ENCODE data around the gene EFHD2.
"Not testable (repeated sequence)": the region's sequence is repeated elsewhere in the genome, so short reads cannot be mapped to it uniquely, and the experiment has no call there.

EFHD2 gene, protein sequence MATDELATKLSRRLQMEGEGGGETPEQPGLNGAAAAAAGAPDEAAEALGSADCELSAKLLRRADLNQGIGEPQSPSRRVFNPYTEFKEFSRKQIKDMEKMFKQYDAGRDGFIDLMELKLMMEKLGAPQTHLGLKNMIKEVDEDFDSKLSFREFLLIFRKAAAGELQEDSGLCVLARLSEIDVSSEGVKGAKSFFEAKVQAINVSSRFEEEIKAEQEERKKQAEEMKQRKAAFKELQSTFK

DNA sequence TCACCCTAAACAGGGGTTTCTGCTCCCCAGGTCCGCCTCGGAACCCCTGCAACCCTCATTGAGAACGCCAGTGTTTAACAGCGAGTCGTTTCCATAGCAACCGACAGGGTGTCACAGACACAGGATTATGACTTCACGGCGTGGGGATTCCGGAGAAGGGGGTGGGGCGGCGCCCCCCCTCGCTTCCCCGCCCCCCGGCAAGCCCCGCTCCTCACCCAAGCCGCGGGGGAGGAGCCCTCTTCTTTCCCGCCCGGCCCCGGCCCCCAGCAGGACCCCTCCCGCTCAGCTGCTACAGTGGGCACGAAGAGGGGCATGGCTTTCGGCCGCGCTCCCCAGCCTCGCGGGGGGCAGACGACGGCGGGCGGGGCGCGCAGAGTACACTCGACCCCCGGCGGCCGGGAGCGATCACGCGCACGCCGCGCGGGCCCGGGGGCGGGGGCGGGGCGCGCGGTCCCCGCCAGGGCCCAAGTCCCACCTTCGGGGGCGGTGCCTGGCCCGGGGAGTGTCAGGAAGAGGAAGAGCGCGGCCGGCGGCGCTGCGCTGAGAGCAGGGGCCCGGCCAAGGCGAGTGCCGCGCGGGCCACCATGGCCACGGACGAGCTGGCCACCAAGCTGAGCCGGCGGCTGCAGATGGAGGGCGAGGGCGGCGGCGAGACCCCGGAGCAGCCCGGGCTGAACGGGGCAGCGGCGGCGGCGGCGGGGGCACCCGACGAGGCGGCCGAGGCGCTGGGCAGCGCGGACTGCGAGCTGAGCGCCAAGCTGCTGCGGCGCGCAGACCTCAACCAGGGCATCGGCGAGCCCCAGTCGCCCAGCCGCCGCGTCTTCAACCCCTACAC is at the start of gene EFHD2:
Gene EFHD2 (plus strand): TSS at position 501 of the 835 bp plus-strand sequence. CDS start 84 bp downstream, at position 585.
- DNase-seq (ENCODE audit: low read depth): peak; percentile 72

DNA sequence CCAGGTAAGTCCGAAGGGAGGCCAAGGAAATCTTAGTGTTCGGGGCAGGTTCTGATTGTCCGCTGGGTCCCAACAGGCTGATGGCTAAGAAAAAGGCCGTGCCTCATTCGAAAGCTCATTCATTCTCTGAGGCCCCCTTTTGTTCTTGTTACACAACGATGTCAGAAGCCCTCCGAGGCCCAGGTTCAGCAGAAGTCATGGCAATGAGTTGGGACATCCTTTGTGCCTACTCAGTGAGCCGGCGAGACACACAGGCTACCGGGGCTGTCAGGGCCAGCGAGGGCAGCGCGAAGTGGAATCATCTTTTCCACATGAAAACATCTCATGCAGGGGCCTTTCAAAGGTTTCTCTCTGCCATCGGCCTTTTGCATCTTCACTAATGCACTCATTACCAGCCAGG is 49.0 kb upstream of the EFHD2 start:
- no peak for DNase-seq (ENCODE audit: low read depth)

DNA sequence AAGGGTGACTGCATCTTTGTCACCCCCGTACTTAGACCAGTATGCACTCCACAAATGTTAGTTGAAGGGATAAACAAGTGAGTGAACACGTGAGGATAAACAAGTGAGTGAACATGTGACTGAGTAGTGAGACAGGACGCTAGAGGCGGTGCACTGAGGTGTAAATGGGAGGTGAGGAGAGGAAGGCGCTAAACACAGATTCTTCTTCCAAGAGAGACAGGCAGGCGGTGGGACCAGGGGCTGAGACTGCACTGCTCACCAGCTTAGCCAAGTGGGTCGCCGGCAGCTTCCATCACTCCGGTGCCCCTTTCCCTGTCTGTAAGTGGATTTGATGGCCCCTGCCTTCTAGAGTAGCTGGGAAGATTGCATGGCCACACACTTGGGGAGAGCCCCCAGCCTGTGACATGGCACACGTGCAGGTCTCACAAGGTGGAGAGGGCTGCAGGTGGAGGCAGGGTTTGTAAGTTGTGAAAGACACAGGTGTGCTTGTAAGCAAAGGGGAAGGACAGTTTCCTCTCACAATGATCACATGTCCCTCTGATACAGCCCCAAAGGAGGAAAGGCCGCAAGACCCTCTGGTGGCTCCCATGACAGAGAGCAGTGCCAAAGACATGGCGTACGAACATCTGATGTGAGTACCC is 47.5 kb upstream of the EFHD2 start:
- no peak for DNase-seq (ENCODE audit: low read depth)

DNA sequence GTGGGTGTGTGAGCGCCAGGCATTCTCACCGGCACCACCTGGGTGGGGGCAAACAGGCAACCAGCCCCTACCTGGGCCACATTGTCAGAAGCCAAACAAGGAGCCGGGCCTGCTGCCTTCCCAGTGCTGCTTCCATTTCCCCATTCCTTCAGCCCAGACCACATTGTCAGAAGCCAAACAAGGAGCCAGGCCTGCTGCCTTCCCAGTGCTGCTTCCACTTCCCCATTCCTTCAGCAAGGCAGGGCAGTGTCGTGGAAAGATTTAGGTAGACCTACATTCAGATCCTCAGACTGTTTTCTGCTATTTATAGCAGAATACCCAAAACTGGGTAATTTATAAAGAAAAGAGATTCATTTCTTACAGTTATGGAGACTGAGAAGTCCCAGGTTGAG is 47.0 kb upstream of the EFHD2 start:
- no peak for DNase-seq (ENCODE audit: low read depth)

DNA sequence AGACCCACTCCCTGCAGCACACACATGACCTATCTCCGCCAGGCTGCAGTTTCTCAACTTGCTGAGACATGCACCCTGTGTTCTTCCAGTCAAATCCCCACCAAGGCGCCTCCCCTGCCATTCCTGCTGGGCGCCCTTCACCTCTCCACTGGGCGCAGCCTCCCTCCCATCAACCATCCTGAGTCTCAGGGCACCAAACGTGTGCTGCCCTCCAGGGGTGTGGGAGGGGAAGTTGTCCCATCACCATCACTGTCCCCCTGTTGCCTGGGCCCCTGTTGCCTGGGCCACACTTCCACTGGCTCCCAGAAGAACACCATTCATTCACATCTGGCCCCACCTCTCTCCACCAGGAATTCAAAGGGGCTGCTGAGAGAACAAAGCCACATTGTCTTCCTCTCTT is 44.9 kb upstream of the EFHD2 start:
- no peak for DNase-seq (ENCODE audit: low read depth)

DNA sequence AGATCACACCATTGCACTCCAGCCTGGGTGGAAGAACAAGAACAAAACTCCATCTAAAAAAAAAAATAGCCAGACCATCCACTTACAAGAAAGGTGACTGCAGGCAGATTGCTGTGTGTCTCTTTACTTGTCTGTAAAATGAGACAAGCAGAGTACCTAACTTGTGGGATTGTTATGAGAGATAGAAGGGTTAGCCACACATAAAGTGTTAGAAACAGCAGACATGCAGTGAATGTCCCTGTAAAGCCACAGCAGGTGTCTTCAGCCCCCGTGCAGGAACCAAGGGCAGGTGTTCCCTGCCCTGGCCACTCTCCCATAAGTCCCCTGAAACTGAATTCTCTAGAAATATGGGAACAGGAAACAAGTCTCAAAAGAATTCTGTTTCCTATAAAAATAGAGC is 40.8 kb upstream of the EFHD2 start:
- DNase-seq (ENCODE audit: low read depth): no peak

DNA sequence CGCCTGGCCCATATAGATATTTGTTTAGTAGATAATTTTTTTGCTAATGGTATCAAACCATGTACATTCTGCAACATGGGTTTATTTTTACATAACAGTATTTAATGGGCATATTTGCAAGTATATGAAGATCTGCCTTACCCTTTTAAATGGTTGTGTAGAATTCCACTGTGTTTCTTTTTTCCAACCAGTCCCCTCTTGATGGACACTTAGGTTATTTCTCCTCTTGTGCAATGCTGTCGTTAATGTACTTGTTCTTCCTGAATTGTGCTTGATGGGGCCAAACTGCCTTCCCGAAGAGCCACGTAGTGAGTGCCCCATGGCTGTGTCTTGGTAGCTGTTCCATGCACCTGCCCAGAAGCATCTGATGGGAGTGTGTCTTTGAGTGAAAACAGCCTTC is 39.4 kb upstream of the EFHD2 start:
- no peak for DNase-seq (ENCODE audit: low read depth)

DNA sequence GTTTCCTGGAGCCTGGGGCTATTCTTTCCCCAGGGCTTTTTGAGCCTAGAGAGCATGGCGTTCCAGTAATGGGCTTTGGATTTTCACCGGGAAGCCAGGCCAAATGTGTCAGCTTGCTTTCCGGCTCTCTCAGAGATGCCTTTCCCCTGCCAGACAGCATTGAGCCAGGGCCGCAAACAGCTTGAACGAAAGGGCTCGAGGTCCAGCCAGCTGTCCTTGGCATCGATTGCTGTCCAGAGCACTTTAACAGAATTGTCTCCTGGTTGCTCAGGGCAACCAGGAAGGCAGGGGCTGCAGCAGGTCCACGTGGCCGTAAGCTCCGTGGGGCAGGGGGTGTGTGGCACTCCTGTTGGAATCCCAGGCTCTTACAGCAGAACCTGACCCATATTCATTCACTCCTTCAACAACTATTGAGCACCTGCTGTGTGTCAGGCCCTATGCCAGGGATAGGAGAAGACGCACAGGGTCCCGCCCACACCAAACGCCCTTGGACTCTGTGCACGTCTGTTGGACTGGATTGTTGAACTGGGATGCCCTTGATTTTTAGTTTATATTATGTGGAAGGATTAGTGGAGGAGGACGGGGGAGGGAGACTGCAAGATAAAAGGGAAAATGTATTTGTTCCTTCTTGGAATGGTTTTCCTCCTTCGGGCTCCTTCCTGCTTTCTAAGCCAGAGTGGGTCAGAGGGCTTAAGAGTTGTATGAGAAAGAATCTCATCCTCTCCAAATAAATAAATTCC is 38.7 kb upstream of the EFHD2 start:
- DNase-seq (ENCODE audit: low read depth): no peak

DNA sequence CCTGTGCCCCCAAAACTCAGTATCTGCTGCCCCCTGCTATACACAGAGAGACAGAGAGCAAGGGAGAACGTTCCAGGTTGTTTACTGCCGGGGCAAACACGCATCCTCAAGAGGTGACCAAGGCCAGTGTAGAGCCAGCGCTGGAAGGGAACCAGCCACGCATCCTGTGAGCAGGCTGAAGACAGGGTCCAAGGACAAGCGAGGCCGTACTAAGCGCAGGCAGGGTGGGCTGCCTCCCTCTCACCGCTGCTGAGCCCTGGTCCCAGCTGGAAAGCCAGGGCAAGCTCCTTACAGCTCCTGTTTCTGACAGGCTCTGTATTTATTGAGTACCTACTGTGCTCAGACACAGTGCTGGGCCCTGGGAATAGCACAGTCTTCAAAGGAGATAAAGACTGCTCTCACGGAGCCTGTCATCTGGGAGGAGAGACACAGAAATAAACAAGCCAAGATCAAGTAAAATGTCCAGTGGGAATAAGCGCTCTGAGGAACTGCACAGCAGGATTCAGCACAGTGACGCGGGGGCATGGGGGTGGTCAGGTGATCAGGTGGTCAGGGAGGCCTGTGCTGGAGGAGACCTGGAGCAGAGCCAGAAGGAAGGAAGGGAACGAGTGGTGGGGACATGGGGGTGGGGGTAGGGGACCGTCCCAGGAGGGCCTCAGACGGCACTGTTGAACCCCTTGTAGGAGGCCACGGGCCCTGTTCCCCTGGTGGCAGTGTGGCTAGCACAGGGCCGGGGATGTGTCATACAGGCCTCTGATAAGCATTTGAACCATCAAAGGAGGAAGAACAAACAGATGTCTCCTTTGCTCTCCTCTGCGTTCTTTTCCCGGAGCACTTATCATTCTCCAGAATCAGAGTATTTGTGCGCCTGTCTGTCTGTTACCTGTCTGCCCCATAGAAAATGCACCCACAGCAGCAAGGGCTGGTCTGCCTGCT is 37.8 kb upstream of the EFHD2 start:
- no peak for DNase-seq (ENCODE audit: low read depth)

DNA sequence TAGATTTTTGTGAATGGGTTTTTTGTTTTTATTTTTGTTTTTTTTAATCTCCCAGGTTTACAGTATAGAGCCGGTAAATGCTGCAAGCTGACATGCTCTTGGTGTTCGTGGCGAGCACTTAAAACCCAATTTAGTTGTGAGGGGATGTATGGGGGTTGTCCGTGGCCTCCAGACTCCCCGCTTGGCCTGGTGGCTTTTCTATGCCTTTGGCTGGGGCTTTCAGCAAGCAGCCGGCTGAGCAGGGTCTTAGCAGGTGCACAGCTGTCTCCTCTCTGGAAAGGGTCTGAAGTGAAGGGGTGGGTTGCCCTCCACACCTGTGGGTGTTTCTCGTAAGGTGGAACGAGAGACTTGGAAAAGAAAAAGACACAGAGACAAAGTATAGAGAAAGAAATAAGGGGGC is 31.0 kb upstream of the EFHD2 start:
- DNase-seq (ENCODE audit: low read depth): no peak

DNA sequence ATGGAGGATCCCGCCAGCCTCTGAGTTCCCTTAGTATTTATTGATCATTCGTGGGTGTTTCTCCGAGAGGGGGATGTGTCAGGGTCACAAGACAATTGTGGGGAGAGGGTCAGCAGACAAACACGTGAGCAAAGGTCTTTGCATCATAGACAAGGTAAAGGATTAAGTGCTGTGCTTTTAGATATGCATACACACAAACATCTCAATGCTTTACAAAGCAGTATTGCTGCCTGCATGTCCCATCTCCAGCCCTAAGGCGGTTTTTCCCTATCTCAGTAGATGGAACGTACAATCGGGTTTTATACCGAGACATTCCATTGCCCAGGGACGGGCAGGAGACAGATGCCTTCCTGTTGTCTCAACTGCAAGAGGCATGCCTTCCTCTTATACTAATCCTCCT is 30.5 kb upstream of the EFHD2 start:
- not testable (repeated sequence) for DNase-seq (ENCODE audit: low read depth)

DNA sequence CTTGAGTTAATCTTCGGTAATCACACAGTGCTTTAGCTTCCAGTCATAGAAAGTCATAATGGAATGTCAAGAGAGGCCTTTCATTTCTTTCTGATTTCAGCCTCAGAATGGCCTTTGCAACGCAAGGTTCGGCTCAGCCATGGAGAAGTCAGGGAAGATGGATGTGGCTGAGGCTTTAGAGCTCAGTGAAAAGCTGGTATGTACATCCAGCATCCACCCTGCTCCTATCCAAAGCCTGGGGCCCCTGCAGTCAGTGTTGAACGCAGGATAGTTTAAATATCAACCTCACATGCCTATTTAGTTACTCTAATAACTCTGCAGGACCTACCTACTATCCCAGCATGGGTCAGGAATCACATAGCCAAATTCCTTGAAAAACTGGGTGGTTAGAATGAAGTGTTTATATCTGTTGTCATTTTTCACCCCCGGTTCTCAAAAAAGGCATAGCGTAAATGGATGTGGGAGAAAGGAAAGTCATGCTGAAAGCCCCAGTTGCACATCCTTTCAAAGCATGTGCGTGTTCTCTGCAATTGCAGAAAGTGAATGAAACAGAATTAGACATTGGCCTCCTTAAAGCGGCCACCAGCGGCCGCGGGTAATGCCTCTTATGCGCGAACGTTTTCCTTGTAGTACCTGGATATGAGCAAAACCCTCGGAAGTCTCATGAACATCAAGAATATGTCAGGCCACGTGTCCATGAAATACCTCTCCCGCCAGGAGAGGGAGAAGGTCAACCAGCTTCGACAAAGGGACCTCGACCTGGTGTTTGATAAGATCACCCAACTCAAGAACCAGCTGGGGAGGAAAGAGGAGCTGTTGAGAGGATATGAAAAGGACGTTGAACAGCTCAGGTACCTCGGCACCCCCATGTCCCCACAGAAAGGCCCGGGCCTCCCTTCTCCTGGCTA is 28.8 kb upstream of the EFHD2 start:
- no peak for DNase-seq (ENCODE audit: low read depth)

DNA sequence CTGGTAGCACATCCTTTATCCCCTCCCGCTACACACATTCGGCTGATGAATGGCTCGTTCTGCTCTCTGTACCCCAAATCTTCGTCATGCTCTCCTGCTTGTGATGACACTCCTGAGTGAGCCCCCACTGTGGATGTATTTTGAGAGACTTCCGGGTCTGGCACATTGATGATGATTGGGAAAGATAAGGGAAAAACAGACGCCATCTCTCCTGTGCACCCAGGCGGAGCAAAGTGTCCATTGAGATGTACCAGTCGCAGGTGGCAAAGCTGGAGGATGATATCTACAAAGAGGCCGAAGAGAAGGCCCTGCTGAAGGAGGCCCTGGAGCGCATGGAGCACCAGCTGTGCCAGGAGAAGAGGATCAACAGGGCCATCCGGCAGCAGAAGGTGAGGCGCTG is 27.9 kb upstream of the EFHD2 start:
- DNase-seq (ENCODE audit: low read depth): no peak

DNA sequence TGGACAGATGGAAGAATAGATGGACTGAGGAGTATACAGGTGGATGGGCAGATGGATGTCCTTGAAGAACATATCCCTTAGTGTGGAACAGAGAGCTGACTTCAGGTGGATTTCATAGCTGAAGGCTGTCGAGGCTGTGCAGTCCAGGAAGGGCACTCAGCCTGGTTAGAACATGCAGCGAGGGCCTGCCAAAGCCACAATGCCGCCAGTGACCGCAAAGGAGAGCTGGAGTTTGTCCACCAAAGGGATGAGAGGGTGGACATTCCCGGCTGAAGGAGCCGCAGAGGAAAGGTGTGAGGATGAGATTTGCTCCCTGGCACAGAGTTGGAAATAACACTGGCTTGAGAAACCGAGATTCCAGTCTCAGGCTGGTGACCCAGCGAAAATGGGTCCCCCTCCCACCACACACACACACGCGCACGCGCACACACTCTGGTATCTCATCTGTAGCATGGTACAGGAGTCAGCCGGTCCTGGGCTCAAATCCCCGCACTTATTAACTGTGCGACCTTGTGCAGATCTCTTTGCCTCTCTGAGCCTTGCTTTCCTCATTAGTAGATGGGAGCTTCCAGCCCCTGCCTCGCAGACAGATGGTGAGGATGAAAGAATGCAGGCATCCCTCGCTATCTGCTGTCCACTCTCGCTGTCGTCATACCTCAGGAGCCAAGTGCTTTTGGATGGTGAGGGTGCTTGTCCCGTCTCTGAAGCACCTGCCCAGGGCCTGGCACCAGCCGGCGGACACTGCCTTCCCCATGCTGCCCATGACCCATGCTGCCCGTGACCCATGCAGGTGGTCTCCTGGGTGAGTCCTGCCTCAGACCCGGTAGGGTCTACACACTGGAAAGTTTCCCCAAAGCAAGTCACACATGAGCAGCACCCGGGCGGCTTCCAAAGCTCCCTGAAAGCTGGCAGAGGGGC is 26.8 kb upstream of the EFHD2 start:
- DNase-seq (ENCODE audit: low read depth): no peak

DNA sequence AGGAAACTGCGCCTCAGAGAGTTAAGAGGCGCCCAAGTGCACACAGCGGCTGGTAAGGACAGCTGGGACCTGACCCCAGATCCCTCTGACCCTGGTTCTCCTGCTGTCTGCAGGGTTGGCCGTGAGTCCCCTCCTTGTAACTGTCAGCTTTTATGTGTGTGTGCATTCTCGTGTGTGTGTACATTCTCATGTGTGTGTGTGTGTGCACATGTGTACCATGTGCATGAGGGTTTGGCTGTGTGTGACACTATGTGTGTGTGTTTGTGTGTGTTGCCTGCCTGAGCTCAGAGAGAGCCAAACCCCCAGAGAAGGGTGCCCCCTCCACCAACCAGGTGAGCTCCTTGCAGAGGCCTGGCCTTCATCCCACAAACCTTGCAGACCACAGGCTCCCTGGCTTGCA is 25.9 kb upstream of the EFHD2 start:
- DNase-seq (ENCODE audit: low read depth): no peak

DNA sequence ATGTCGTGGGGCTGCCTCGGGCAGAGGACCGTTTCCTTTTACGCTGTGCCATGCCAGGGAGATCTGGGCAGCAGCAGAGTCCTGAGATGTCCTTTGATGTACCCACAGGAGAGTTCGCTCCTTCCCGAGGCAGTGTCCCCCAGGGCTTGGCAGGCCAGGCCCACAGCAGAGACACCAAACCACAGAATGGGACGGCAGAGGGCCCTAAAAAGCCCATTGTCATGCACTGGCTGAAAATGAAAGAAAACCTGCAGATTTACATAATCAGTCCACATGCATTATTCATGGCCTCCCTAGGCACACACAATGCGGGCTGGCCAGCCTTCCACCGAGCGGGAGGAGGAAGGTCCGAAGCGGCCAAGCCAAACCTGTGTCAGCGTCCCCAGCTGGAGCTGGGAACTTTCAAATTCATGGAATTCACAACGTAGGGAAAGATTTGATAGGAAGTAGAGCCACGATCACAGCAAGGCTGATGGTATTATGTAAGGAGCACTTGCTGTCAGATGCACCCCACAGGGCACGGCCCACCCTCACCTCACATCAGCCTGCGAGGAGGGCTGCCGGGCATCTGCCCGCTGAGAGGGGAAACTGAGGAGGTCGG is 25.3 kb upstream of the EFHD2 start:
- DNase-seq (ENCODE audit: low read depth): no peak

DNA sequence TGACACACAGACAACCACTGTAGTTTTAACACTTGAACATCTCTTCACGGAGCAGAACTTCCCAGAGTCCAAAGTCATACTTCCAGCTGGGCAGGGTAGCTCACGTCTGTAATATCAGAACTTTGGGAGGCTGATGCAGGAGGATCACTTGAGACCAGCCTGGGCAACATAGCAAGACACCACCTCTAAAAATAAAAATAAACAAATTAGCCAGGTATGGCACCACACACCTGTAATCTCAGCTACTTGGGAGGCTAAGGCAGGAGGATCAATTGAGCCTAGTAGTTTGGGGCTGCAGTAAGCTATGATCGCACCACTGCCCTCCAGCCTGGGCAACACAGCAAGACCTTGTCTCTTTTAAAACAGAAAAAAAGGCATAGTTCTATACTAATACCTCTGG is 24.3 kb upstream of the EFHD2 start:
- DNase-seq (ENCODE audit: low read depth): no peak

DNA sequence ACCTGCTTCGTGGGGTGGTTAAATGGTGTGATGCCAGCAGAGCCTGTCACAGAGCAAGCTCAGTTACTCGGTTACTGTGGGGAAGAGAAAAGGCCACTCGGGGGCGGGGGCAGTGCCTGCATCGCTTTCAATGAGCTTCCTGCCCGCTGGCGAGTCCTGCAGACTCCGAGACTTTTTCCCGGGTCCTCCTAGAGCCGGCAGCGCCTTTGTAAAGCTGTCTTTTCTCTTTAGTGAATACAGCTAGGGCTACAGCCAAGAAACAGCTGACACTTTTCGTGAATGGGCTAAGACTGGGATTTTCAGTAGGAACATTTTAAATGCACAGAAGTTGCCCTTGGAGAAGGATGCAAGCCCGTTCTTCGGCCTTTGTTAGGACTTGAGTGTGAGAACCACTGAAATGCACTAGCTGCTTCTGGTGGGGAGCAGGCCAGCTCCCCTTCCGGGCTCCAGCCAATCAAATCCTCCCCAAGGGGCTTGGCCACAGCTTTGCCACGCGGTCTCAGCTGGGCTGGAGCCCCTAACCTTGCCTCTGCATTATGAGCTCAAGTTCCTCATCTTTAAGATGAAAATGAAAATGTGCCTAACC is 23.4 kb upstream of the EFHD2 start:
- DNase-seq (ENCODE audit: low read depth): no peak

Measured in stimulated activated CD8-positive, alpha-beta memory T cell treated with anti-CD3 and anti-CD28 coated beads, Interleukin-12 subunit alpha, Interleukin-12 subunit beta, amount 100 ng/mL, for 1 hour (primary cell).